Measurements from ENCODE around the gene RBFOX2.

- no peak for TF ChIP-seq CTCF (IDR thresholded peaks at IDR 0.05; ENCODE audit: low read depth, low read length)
- no peak for TF ChIP-seq EZH2phosphoT487 (IDR thresholded peaks at IDR 0.05; ENCODE audit: low read depth)
Observed at GRCh38 chr22:36027935-36028645, 534 bp downstream of the RBFOX2 start.

Measured in OCI-LY3 (cell line).